Stimulated activated CD8-positive, alpha-beta memory T cell treated with anti-CD3 and anti-CD28 coated beads, Interleukin-12 subunit alpha, Interleukin-12 subunit beta, amount 100 ng/mL, for 1 hour (primary cell): ENCODE measurements around the gene BAG2.

Experiments
- DNase-seq: peaks from one replicate; pipeline ENCODE4 v3.0.0-alpha.2; 2020; ENCODE audit warnings: low read depth

BAG2 gene

GRCh38 chr6:57174511-57174907 lies 2.4 kb downstream of the BAG2 start:
- no peak for DNase-seq

- DNase-seq, result no peak
These were observed 5.6 kb downstream of the BAG2 start for GRCh38 chr6:57177545-57178265.

- no peak for DNase-seq
These were observed 8.5 kb downstream of the BAG2 start for GRCh38 chr6:57180596-57180995.

- no peak for DNase-seq
These were observed 9.9 kb downstream of the BAG2 start for GRCh38 chr6:57182017-57182432.

GRCh38 chr6:57183336-57183735 lies 11.2 kb downstream of the BAG2 start:
- no peak for DNase-seq

- no peak for DNase-seq
These were observed 18.0 kb downstream of the BAG2 start for GRCh38 chr6:57190140-57190539.

- no peak for DNase-seq
These were observed 21.1 kb downstream of the BAG2 start for GRCh38 chr6:57193177-57193576.

GRCh38 chr6:57195457-57195856 lies 23.3 kb downstream of the BAG2 start:
- DNase-seq, result no peak

GRCh38 chr6:57198926-57199636 lies 27.0 kb downstream of the BAG2 start:
- DNase-seq, result no peak

GRCh38 chr6:57201718-57202117 lies 29.6 kb downstream of the BAG2 start:
- no peak for DNase-seq

GRCh38 chr6:57205550-57206328 lies 33.6 kb downstream of the BAG2 start:
- DNase-seq, result no peak

- no peak for DNase-seq
These were observed 35.0 kb downstream of the BAG2 start for GRCh38 chr6:57207141-57207540.

GRCh38 chr6:57207872-57208271 lies 35.7 kb downstream of the BAG2 start:
- DNase-seq, result no peak

GRCh38 chr6:57209030-57209429 lies 36.9 kb downstream of the BAG2 start:
- DNase-seq, result no peak

GRCh38 chr6:57210060-57210459 lies 37.9 kb downstream of the BAG2 start:
- DNase-seq, result no peak

- no peak for DNase-seq
These were observed 43.1 kb downstream of the BAG2 start for GRCh38 chr6:57215260-57215659.

- DNase-seq, result no peak
These were observed 44.3 kb downstream of the BAG2 start for GRCh38 chr6:57216235-57217101.

GRCh38 chr6:57217270-57217669 lies 45.1 kb downstream of the BAG2 start:
- no peak for DNase-seq

GRCh38 chr6:57220083-57220703 lies 48.1 kb downstream of the BAG2 start:
- DNase-seq, result no peak

- peak; percentile 14 for DNase-seq
These were observed 49.2 kb downstream of the BAG2 start for GRCh38 chr6:57221191-57221935.
